Epithelial cell of esophagus (primary cell): ENCODE data around the gene MDK.

Experiments used
- DNase-seq: peaks from one replicate; pipeline ENCODE4 v3.0.0; 2010; ENCODE audit warnings: low read depth
- H3K4me3 ChIP-seq: 2 replicates; pipeline ENCODE4 v1.5.1; 2011; ENCODE audit warnings: mild to moderate bottlenecking, low read length, control low read depth
- TF ChIP-seq, protein P1 (sequence below): IDR thresholded peaks from 2 replicates; pipeline ENCODE4 v1.5.1; 2011; ENCODE audit warnings: low read depth, mild to moderate bottlenecking, low read length, control low read depth, inconsistent platforms; ENCODE audit not compliant: insufficient read depth; ENCODE audit errors: missing control alignments

The MDK gene

DNA sequence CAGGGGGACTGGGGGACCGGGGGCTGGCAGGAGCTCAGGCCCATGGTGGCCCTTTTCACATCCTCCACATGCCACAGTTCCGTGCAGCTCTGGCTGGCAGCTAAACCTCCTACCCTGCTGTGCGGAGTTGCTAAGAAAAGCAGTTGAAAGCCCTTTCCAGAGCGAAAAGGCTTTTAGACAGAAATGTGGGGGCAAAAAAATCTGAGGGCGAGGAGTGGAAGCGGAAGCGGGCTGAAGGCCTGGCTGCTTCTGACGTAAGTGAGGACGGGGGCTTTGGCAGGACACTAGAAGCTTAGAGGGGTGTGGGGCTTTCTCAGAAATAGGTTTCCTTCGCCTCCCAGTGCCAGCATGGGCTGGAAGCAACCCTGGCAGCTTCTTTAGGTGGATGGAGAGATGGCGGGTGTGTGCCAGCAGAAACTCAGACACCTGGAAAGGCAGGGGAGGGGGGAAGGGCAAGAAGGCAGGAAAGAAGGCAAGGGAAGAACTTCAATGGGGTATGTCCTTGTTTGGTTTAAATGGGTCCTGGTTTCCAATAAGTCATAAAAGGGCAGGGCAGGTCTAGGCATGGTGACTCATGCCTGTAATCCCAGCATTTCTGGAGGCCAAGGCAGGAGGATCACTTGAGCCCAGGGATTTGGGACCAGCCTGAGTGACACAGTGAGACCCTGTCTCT, 45.4 kb upstream of the MDK start:
- TF ChIP-seq, protein P1, sequence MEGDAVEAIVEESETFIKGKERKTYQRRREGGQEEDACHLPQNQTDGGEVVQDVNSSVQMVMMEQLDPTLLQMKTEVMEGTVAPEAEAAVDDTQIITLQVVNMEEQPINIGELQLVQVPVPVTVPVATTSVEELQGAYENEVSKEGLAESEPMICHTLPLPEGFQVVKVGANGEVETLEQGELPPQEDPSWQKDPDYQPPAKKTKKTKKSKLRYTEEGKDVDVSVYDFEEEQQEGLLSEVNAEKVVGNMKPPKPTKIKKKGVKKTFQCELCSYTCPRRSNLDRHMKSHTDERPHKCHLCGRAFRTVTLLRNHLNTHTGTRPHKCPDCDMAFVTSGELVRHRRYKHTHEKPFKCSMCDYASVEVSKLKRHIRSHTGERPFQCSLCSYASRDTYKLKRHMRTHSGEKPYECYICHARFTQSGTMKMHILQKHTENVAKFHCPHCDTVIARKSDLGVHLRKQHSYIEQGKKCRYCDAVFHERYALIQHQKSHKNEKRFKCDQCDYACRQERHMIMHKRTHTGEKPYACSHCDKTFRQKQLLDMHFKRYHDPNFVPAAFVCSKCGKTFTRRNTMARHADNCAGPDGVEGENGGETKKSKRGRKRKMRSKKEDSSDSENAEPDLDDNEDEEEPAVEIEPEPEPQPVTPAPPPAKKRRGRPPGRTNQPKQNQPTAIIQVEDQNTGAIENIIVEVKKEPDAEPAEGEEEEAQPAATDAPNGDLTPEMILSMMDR: no peak
- no peak for DNase-seq
- H3K4me3 ChIP-seq: no peak overlapping the region

GRCh38 chr11:46336563-46337180, 44.8 kb upstream of the MDK start:
- H3K4me3 ChIP-seq: no peak overlapping the region
- no peak for DNase-seq
- TF ChIP-seq, protein P1: no peak

DNA sequence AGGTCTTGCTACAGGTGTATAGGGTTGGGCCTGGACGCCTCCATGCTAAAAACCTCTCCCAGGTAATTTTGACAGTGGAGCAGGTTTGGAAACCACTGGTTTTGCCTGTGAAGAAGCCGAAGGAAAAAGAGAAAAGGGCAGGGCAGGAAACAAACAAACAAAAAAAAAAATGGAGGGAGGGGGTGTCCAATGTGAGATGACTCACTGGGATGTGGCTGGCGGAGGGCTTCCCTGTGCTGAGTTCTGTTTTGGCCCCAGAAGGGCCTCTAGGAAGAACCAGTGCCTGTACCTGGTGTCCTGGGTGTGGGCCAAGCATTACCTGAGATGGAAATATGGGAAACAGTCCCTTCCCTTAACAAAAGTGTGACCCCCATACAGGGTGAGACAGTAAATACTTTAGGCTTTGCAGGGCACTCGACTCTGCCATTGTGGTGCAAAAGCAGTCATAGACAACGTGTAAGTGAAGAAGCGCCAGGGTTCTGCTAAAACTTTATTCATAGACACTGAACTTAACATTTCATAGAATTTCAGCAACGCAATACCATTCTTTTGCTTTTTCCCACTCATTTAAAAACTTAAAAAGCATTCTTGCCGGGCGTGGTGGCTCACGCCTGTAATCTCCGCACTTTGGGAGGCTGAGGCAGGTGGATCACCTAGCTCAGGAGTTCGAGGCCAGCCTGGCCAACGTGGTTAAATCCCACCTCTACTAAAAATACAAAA, 43.7 kb upstream of the MDK start:
- no peak overlapping the region for H3K4me3 ChIP-seq
- TF ChIP-seq, protein P1: no peak
- DNase-seq: no peak

- TF ChIP-seq, protein P1: no peak
- no peak for DNase-seq
- H3K4me3 ChIP-seq: no peak overlapping the region
Observed at GRCh38 chr11:46338636-46338987, 42.9 kb upstream of the MDK start.

GRCh38 chr11:46338988-46339666, 42.3 kb upstream of the MDK start:
- TF ChIP-seq, protein P1: no peak
- no peak overlapping the region for H3K4me3 ChIP-seq
- no peak for DNase-seq

- no peak overlapping the region for H3K4me3 ChIP-seq
- DNase-seq: no peak
- TF ChIP-seq, protein P1: no peak
Observed at GRCh38 chr11:46339816-46340215, 41.7 kb upstream of the MDK start.
